ENCODE data around the gene UCKL1.
A peak's percentile ranks its signal among the peaks of the same experiment; 100 is the strongest.

The UCKL1 gene

GRCh38 chr20:63957690-63958441 lies 1.6 kb upstream of the UCKL1 start:
- Mint-ChIP-seq H3K9me3 (no peaks in the 10 kb centered on the region), H3K4me3 (peak overlapping the region; percentile 77), H3K4me1 (ENCODE audit: low read depth) (peaks cover 37% of the 10 kb centered on the region), H3K36me3 (ENCODE audit: low read depth) (peaks cover 49% of the 10 kb centered on the region), H3K27me3 (no peaks in the 10 kb centered on the region), H3K27ac (peak overlapping the region; percentile 94)
- DNase-seq = no peak

GRCh38 chr20:63957004-63957689 lies 931 bp upstream of the UCKL1 start:
- peaks cover 41% of the 10 kb centered on the region for H3K4me1 Mint-ChIP-seq (ENCODE audit: low read depth)
- no peaks in the 10 kb centered on the region for H3K9me3 Mint-ChIP-seq
- peaks cover 42% of the 10 kb centered on the region for H3K36me3 Mint-ChIP-seq (ENCODE audit: low read depth)
- peak overlapping the region; percentile 77 for H3K4me3 Mint-ChIP-seq
- H3K27me3 Mint-ChIP-seq = no peaks in the 10 kb centered on the region
- peak overlapping the region; percentile 94 for H3K27ac Mint-ChIP-seq
- peak; percentile 87 for DNase-seq

GRCh38 chr20:63956664-63957003 lies 418 bp upstream of the UCKL1 start:
- Mint-ChIP-seq H3K9me3 (no peaks in the 10 kb centered on the region), H3K27ac (peak overlapping the region; percentile 94), H3K27me3 (no peaks in the 10 kb centered on the region), H3K36me3 (ENCODE audit: low read depth) (peaks cover 36% of the 10 kb centered on the region), H3K4me1 (ENCODE audit: low read depth) (peaks cover 45% of the 10 kb centered on the region), H3K4me3 (peak overlapping the region; percentile 77)
- no peak for DNase-seq

- Mint-ChIP-seq H3K36me3 (ENCODE audit: low read depth) (peaks cover 30% of the 10 kb centered on the region), H3K4me1 (ENCODE audit: low read depth) (peaks cover 47% of the 10 kb centered on the region), H3K27me3 (no peaks in the 10 kb centered on the region), H3K4me3 (peak overlapping the region; percentile 84), H3K27ac (peak overlapping the region; percentile 76), H3K9me3 (no peaks in the 10 kb centered on the region)
- peak; percentile 73 for DNase-seq
Observed at GRCh38 chr20:63955281-63955826, 862 bp downstream of the UCKL1 start.

- Mint-ChIP-seq H3K27me3 (no peaks in the 10 kb centered on the region), H3K4me3 (peak overlapping the region; percentile 84), H3K4me1 (ENCODE audit: low read depth) (peaks cover 60% of the 10 kb centered on the region)
Observed at GRCh38 chr20:63953764-63954429, 2.3 kb downstream of the UCKL1 start.

GRCh38 chr20:63952769-63953168 lies 3.4 kb downstream of the UCKL1 start:
- H3K9me3 Mint-ChIP-seq = no peaks in the 10 kb centered on the region
- H3K36me3 Mint-ChIP-seq (ENCODE audit: low read depth) = peaks cover 11% of the 10 kb centered on the region
- H3K27ac Mint-ChIP-seq = peak overlapping the region; percentile 59
- H3K4me1 Mint-ChIP-seq (ENCODE audit: low read depth) = peaks cover 62% of the 10 kb centered on the region
- H3K27me3 Mint-ChIP-seq = no peaks in the 10 kb centered on the region
- no peak for DNase-seq
- H3K4me3 Mint-ChIP-seq = no peak overlapping the region

More at GRCh38 chr20:63953764-63954429, 2.3 kb downstream of the UCKL1 start:
- Mint-ChIP-seq H3K9me3 (no peaks in the 10 kb centered on the region), H3K36me3 (ENCODE audit: low read depth) (peaks cover 18% of the 10 kb centered on the region), H3K27ac (peak overlapping the region; percentile 81)
- no peak for DNase-seq

- Mint-ChIP-seq H3K27ac (peak overlapping the region; percentile 57), H3K4me1 (ENCODE audit: low read depth) (peaks cover 62% of the 10 kb centered on the region), H3K27me3 (no peaks in the 10 kb centered on the region), H3K9me3 (no peaks in the 10 kb centered on the region), H3K36me3 (ENCODE audit: low read depth) (peaks cover 11% of the 10 kb centered on the region), H3K4me3 (no peak overlapping the region)
- no peak for DNase-seq
Observed at GRCh38 chr20:63952210-63952535, 4.0 kb downstream of the UCKL1 start.

GRCh38 chr20:63951398-63952209 lies 4.6 kb downstream of the UCKL1 start:
- no peaks in the 10 kb centered on the region for H3K9me3 Mint-ChIP-seq
- peak overlapping the region; percentile 57 for H3K27ac Mint-ChIP-seq
- peaks cover 64% of the 10 kb centered on the region for H3K4me1 Mint-ChIP-seq (ENCODE audit: low read depth)
- no peaks in the 10 kb centered on the region for H3K27me3 Mint-ChIP-seq
- peaks cover 14% of the 10 kb centered on the region for H3K36me3 Mint-ChIP-seq (ENCODE audit: low read depth)
- H3K4me3 Mint-ChIP-seq = no peak overlapping the region
- no peak for DNase-seq

GRCh38 chr20:63950701-63951397 lies 5.4 kb downstream of the UCKL1 start:
- Mint-ChIP-seq H3K4me3 (no peak overlapping the region), H3K27ac (no peak overlapping the region), H3K27me3 (no peaks in the 10 kb centered on the region), H3K4me1 (ENCODE audit: low read depth) (peaks cover 62% of the 10 kb centered on the region), H3K9me3 (no peaks in the 10 kb centered on the region), H3K36me3 (ENCODE audit: low read depth) (peaks cover 15% of the 10 kb centered on the region)
- no peak for DNase-seq

- peak overlapping the region; percentile 58 for H3K4me3 Mint-ChIP-seq
- H3K36me3 Mint-ChIP-seq (ENCODE audit: low read depth) = peaks cover 29% of the 10 kb centered on the region
- no peaks in the 10 kb centered on the region for H3K9me3 Mint-ChIP-seq
- peaks cover 48% of the 10 kb centered on the region for H3K4me1 Mint-ChIP-seq (ENCODE audit: low read depth)
- peak overlapping the region; percentile 90 for H3K27ac Mint-ChIP-seq
- peak; percentile 59 for DNase-seq
- no peaks in the 10 kb centered on the region for H3K27me3 Mint-ChIP-seq
Observed at GRCh38 chr20:63947638-63948456, 8.4 kb downstream of the UCKL1 start.

- no peaks in the 10 kb centered on the region for H3K27me3 Mint-ChIP-seq
- peaks cover 47% of the 10 kb centered on the region for H3K4me1 Mint-ChIP-seq (ENCODE audit: low read depth)
- no peak overlapping the region for H3K4me3 Mint-ChIP-seq
- H3K27ac Mint-ChIP-seq = peak overlapping the region; percentile 90
- DNase-seq = no peak
- H3K9me3 Mint-ChIP-seq = no peaks in the 10 kb centered on the region
- H3K36me3 Mint-ChIP-seq (ENCODE audit: low read depth) = peaks cover 32% of the 10 kb centered on the region
Observed at GRCh38 chr20:63946986-63947637, 9.1 kb downstream of the UCKL1 start.

- Mint-ChIP-seq H3K4me3 (no peak overlapping the region), H3K27me3 (no peaks in the 10 kb centered on the region), H3K4me1 (ENCODE audit: low read depth) (peaks cover 47% of the 10 kb centered on the region), H3K9me3 (no peaks in the 10 kb centered on the region), H3K27ac (peak overlapping the region; percentile 62), H3K36me3 (ENCODE audit: low read depth) (peaks cover 33% of the 10 kb centered on the region)
- DNase-seq = no peak
Observed at GRCh38 chr20:63945921-63946920, 10.0 kb downstream of the UCKL1 start.
